SU-DHL-6 (cell line): Measurements from ENCODE around the gene LHFPL6.

ENCODE experiments used
- H2AFZ ChIP-seq: fragments of 200-600 bp; sonication (generic); 2 replicates; pipeline ENCODE4 v1.6.1; 2014; ENCODE audit warnings: low read depth, mild to moderate bottlenecking, moderate library complexity, mixed read lengths, antibody characterized with exemption, low read length; ENCODE audit not compliant: severe bottlenecking
- H3F3A ChIP-seq: fragments of 200-600 bp; shearing (Covaris generic); 2 replicates; pipeline ENCODE4 v1.6.0; 2016; ENCODE audit warnings: antibody characterized with exemption, mild to moderate bottlenecking; ENCODE audit not compliant: insufficient read depth
- H3K27ac ChIP-seq: fragments of 200-600 bp; sonication (generic); 2 replicates; pipeline ENCODE4 v1.5.1; 2016; ENCODE audit warnings: low read depth, mild to moderate bottlenecking, low read length, moderate library complexity, mixed read lengths
- H3K27me3 ChIP-seq: fragments of 200-600 bp; sonication (generic), shearing (Covaris generic); 2 replicates; pipeline ENCODE4 v1.6.0; 2014; ENCODE audit warnings: mild to moderate bottlenecking, low read length
- H3K36me3 ChIP-seq: fragments of 200-600 bp; sonication (generic); 2 replicates; pipeline ENCODE4 v1.6.1; 2014; ENCODE audit warnings: mild to moderate bottlenecking, low read length, mixed read lengths
- H3K4me2 ChIP-seq: fragments of 300-600, 200-600 bp; shearing (Covaris generic), sonication (generic); 2 replicates; pipeline ENCODE4 v1.6.0; 2014; ENCODE audit warnings: low read length, low read depth, mild to moderate bottlenecking; ENCODE audit not compliant: poor library complexity, severe bottlenecking
- H3K4me3 ChIP-seq: fragments of 200-600 bp; sonication (generic); 2 replicates; pipeline ENCODE4 v1.5.1; 2014; ENCODE audit warnings: antibody characterized with exemption, low read length, mild to moderate bottlenecking, mixed read lengths; ENCODE audit not compliant: insufficient read depth, poor library complexity, severe bottlenecking
- H3K79me2 ChIP-seq: fragments of 200-600 bp; sonication (generic); 2 replicates; pipeline ENCODE4 v1.6.1; 2014; ENCODE audit warnings: mild to moderate bottlenecking, low read length, moderate library complexity; ENCODE audit not compliant: insufficient read depth
- H3K9ac ChIP-seq: fragments of 200-600 bp; sonication (generic); 2 replicates; pipeline ENCODE4 v1.7.0; 2014; ENCODE audit warnings: mild to moderate bottlenecking, low read length
- H3K9me2 ChIP-seq: fragments of 200-600 bp; sonication (generic); replicated peaks from 2 replicates; pipeline ENCODE4 v1.6.1; 2014; ENCODE audit warnings: low read length; ENCODE audit not compliant: insufficient read depth
- H3K9me3 ChIP-seq: fragments of 200-600 bp; sonication (generic); 2 replicates; pipeline ENCODE4 v1.6.1; 2014; ENCODE audit warnings: low read length, mixed read lengths; ENCODE audit not compliant: insufficient read depth
- H4K20me1 ChIP-seq: fragments of 200-600 bp; sonication (generic); 2 replicates; pipeline ENCODE4 v1.6.1; 2014; ENCODE audit warnings: low read depth, mild to moderate bottlenecking, antibody characterized with exemption, low read length, moderate library complexity, mixed read lengths
- EZH2phosphoT487 ChIP-seq: fragments of 200-600 bp; sonication (generic), shearing (Covaris generic); conservative IDR thresholded peaks from 2 replicates; pipeline ENCODE4 v1.6.1; 2018; ENCODE audit warnings: mild to moderate bottlenecking, antibody characterized with exemption, low read length, moderate library complexity, mixed read lengths
- TF ChIP-seq, protein P1 (sequence below): fragments of 200-600 bp; sonication (generic); IDR thresholded peaks from one replicate; pipeline ENCODE4 v1.5.1; 2017; ENCODE audit warnings: antibody characterized with exemption, mild to moderate bottlenecking, low read length, moderate library complexity; ENCODE audit not compliant: insufficient read depth, poor library complexity, severe bottlenecking

Gene LHFPL6

DNA sequence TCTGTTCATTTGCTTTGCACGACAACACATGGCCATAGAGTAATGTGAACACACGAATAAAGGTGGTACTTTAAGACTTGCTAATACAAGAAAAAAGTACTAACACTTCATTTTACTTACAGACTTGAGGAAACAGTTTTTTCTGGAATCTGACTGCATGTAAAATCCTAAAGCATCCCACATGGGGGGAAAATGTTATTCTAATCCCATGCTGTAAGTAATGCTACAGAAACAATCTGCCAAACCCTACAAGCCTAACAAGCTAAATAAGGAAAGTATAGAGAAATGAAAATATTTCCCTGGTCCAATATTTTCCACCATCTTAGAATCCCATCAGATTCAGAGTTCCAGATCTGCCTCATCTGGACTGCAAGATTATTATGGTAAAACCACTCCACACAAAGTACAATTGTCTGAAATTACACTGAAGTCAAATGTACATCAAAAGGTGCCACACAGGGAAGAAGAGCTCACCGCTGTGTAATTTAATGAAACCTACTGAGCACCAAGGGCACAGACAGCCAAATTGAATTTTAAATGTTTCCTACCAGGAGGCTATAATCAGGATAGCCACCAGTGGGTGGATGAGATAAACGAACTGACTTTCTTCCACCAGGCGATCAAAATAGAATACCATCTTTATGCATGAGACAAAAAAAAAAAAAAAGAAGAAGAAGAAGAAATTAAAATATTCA is 22.0 kb downstream of the LHFPL6 start:
- H3K79me2 ChIP-seq, result no peaks in the 10 kb centered on the region
- no peaks in the 10 kb centered on the region for H3K36me3 ChIP-seq
- no peak overlapping the region for H2AFZ ChIP-seq
- H3K27me3 ChIP-seq, result no peaks in the 10 kb centered on the region
- no peak overlapping the region for H3K27ac ChIP-seq
- H3F3A ChIP-seq, result 0 out of 2 replicates have a peak, but pooled peaks cover 4% of the 10 kb centered on the region
- no peak overlapping the region for H3K9ac ChIP-seq
- no peak overlapping the region for H3K4me3 ChIP-seq
- TF ChIP-seq, protein P1, sequence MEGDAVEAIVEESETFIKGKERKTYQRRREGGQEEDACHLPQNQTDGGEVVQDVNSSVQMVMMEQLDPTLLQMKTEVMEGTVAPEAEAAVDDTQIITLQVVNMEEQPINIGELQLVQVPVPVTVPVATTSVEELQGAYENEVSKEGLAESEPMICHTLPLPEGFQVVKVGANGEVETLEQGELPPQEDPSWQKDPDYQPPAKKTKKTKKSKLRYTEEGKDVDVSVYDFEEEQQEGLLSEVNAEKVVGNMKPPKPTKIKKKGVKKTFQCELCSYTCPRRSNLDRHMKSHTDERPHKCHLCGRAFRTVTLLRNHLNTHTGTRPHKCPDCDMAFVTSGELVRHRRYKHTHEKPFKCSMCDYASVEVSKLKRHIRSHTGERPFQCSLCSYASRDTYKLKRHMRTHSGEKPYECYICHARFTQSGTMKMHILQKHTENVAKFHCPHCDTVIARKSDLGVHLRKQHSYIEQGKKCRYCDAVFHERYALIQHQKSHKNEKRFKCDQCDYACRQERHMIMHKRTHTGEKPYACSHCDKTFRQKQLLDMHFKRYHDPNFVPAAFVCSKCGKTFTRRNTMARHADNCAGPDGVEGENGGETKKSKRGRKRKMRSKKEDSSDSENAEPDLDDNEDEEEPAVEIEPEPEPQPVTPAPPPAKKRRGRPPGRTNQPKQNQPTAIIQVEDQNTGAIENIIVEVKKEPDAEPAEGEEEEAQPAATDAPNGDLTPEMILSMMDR, result no peak
- TF ChIP-seq EZH2phosphoT487, result no peak
- no peaks in the 10 kb centered on the region for H3K9me2 ChIP-seq
- H4K20me1 ChIP-seq, result no peaks in the 10 kb centered on the region
- H3K4me2 ChIP-seq, result no peak overlapping the region
- H3K9me3 ChIP-seq, result no peaks in the 10 kb centered on the region

DNA sequence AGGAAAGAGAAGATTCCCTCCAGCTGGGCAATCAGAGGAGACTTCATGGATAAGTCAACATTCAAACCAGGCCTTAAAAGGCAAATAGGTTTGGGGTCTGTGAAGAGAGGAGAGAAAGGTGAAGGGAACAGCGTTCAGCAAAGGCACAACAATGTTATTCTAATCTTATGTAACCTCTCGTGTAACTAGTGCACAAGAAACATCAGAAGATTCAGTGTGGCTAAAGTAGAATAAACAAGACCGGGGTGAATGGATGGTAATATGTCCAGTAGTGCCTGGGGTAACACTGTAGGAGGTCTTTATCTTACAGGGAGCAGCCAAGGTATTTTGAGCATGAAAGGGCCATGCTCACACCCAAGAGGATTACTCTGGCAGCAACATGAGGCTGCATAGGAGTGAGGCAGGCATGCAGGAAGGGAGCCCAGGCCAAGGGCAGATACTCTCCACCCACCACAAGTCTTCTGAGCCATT is 24.1 kb downstream of the LHFPL6 start:
- no peak overlapping the region for H3K4me2 ChIP-seq
- TF ChIP-seq EZH2phosphoT487, result no peak
- TF ChIP-seq, protein P1, result no peak
- no peaks in the 10 kb centered on the region for H3K27me3 ChIP-seq
- no peaks in the 10 kb centered on the region for H4K20me1 ChIP-seq
- H3K4me3 ChIP-seq, result no peak overlapping the region
- no peaks in the 10 kb centered on the region for H3K79me2 ChIP-seq
- H3F3A ChIP-seq, result 0 out of 2 replicates have a peak, but pooled peaks cover 4% of the 10 kb centered on the region
- no peaks in the 10 kb centered on the region for H3K36me3 ChIP-seq
- no peak overlapping the region for H2AFZ ChIP-seq
- H3K9me3 ChIP-seq, result no peaks in the 10 kb centered on the region
- H3K27ac ChIP-seq, result no peak overlapping the region
- H3K9ac ChIP-seq, result no peak overlapping the region
- H3K9me2 ChIP-seq, result no peaks in the 10 kb centered on the region

DNA sequence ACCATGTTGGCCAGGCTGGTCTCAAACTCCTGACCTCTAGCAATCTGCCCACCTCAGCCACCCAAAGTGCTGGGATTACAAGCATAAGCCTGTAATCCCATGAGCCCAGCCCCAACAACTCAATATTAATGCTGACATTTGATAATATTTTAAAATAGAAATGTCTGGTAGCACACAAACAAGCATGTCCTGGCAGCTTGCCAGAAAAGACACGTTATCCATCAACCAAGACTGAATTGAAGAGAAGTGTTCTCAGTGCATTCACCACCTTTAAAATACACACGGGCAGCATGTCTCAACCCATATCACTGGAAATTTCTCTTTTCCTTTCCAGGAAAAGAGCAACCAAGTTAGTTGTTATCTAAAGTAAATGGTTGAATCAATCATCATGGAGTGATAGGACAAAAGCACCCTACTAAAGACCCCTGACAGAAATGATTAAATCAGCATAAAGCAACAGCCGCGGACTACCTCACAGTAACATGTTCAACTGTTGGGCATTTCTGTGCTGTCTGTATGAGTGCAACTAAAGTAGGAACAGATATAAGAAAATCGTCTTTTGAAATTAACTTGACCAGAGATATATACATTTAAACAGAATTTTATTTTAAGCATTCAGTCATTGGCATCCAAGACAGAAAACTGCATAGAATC is 25.0 kb downstream of the LHFPL6 start:
- no peaks in the 10 kb centered on the region for H3K36me3 ChIP-seq
- H3K4me2 ChIP-seq, result no peak overlapping the region
- no peak for TF ChIP-seq EZH2phosphoT487
- TF ChIP-seq, protein P1, result no peak
- no peaks in the 10 kb centered on the region for H3K9me3 ChIP-seq
- H3K79me2 ChIP-seq, result no peaks in the 10 kb centered on the region
- H3K27ac ChIP-seq, result no peak overlapping the region
- H3K9ac ChIP-seq, result no peak overlapping the region
- no peaks in the 10 kb centered on the region for H4K20me1 ChIP-seq
- 0 out of 2 replicates have a peak, but pooled peaks cover 4% of the 10 kb centered on the region for H3F3A ChIP-seq
- no peaks in the 10 kb centered on the region for H3K27me3 ChIP-seq
- no peaks in the 10 kb centered on the region for H3K9me2 ChIP-seq
- no peak overlapping the region for H2AFZ ChIP-seq
- H3K4me3 ChIP-seq, result no peak overlapping the region
